T-helper 9 cell (primary cell): ENCODE measurements around the gene MAPK8IP2.
"Not testable (repeated sequence)": the region's sequence is repeated elsewhere in the genome, so short reads cannot be mapped to it uniquely, and the experiment has no call there.

Source experiments
- DNase-seq: peaks from one replicate; pipeline ENCODE4 v3.0.0-alpha.2; 2020

MAPK8IP2 gene

DNA sequence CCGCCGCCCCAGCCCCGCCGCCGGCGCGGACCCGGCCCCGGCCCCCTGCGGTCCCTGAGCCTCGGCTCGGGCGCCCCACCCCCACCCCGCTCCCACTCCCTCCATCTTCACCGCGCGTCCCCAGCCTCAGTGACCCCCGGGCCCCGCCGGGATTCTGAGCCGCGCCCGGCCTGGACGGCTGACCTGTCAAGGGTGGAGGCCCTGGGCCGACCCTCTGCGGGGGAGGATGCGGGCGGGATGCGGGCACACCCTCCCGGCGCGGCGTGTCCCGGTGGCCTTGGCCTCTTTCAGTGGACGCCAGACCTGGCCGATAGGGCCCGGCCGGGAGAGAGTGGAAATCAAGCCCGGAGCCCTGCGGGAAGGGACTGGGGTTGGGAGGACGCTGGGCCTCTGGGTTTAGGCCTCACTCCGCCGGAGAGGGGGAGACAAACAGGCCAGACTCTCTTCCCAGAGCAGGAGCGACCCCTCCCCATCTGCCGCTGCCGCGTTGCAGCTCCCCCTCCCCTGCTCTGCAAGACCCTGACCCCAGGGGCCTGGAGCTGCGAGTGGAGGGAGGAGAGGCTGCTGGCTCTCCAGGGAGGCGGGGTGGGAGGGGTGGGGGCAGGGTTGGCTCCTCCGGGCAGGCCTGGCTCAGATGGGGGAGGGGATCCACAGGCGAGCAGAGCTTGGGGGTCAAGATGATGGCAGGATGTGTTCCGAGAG is 525 bp downstream of the MAPK8IP2 start:
- no peak for DNase-seq

DNA sequence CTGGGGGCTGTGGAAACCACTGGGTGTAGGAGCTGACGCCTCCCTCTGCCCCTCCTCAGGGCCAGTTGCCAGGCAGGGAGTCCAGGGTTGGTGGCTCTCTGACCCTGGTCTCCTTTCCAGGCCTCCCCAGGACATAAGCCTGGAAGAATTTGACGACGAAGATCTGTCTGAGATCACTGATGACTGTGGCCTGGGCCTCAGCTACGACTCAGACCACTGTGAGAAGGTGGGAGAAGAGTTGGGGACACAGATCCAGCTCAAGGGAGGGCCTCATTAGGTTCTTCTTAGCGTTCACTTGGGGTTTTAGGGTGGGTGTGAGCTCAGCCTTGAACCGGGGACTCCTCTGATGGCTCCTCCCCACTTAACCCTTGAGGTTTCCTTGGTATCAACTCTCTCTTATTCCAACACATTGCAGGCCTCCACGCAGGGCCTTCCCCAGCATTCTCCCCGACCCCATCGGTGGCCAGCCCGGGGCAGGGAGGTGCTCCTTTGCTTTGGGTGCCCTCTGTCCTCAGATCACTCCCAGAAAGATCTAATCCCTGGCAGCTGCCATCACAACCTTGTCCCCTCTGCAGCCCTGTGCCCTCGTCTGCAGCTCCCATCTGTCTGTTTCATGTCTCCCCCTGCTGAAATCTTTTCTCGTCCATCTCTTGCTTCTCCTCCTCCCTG is 1.2 kb downstream of the MAPK8IP2 start:
- no peak for DNase-seq

DNA sequence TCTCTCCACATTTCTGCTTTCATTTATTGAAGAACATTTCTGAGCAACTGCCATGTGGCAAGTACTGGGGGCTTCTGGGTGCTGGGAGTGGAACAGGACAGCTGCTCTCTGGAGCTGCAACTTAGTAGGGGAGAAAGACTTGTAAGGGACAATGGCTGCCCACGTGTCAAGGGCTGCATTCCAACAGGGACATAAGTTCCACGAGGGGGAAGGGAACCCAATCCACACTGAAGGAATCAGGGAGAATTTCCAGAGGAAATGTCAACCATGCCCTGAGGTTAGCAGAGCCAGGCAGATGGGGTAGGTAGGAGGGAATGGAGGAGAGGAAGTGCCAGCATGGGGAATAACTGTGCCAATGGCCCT is 1.7 kb downstream of the MAPK8IP2 start:
- DNase-seq, result no peak

DNA sequence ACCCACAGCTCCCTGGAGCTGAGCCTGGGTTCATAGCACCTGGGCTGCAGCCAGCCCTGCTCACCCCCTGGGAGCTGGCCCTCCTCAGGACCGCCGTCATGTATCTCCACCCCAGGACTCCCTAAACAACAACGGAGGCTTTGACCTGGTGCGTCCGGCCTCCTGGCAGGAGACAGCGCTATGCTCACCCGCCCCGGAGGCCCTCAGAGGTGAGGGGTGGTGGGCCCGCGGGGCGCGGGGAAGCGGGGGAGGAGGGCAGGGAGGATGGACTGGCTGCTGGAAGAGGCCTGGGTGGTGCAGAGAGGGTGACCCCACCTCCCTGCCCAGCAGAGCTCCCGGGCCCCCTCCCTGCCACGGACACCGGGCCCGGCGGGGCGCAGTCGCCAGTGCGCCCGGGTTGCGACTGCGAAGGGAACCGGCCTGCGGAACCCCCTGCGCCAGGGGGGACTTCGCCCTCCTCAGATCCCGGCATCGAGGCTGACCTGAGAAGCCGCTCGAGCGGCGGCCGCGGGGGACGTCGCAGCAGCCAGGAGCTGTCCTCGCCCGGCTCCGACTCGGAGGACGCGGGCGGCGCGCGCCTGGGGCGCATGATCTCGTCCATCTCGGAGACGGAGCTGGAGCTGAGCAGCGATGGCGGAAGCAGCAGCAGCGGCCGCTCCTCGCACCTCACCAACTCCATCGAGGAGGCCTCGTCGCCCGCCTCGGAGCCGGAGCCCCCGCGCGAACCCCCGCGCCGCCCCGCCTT is 3.1 kb downstream of the MAPK8IP2 start:
- no peak for DNase-seq

- no peak for DNase-seq
Observed at GRCh38 chr22:50604256-50605001, 3.8 kb downstream of the MAPK8IP2 start.

- no peak for DNase-seq
Observed at GRCh38 chr22:50605002-50605612, 4.5 kb downstream of the MAPK8IP2 start.

- no peak for DNase-seq
Observed at GRCh38 chr22:50605613-50606074, 5.1 kb downstream of the MAPK8IP2 start.

- no peak for DNase-seq
Observed at GRCh38 chr22:50606165-50606945, 5.8 kb downstream of the MAPK8IP2 start.

- no peak for DNase-seq
Observed at GRCh38 chr22:50606946-50607658, 6.5 kb downstream of the MAPK8IP2 start.

DNA sequence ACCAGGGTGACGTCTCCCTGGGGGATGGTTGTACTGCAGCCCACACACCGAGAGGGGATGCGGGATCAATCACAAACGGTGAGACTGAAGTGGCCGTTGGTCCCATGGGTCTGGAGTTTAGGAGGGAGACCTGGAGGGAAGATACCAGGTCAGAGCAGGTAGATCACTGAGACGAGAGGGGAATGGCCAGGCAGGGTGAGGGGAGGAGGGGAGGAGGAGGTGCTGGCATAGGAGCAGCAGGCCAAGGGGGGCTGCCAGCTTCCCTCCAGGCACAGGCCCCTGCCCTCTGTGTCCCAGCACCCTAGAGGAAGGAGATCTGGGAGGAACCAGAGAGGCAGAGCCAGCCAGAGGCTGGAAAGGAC is 7.0 kb downstream of the MAPK8IP2 start:
- no peak for DNase-seq

- DNase-seq, result not testable (repeated sequence)
Observed at GRCh38 chr22:50608058-50608840, 7.7 kb downstream of the MAPK8IP2 start.

- DNase-seq, result no peak
Observed at GRCh38 chr22:50608996-50609395, 8.4 kb downstream of the MAPK8IP2 start.

GRCh38 chr22:50609599-50609998 is 9.0 kb downstream of the MAPK8IP2 start:
- no peak for DNase-seq

DNA sequence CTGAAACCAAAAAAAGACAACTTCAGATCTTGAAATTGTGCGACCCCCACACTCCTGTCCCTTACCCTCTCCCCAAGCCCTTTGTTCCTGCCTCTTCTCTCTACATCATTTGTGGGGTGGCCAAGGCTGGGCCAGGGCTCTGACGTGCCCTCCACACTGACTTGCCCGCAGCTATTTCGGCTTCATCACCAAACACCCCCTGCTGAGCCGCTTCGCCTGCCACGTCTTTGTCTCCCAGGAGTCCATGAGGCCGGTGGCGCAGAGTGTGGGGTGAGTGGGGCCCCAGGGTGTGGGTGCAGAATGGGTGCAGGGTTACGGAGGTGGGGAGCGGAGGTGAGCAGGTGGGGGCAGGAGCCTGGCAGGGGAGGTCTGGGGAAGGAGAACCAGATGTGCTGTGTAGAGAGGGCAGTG is 9.5 kb downstream of the MAPK8IP2 start:
- DNase-seq, result no peak

DNA sequence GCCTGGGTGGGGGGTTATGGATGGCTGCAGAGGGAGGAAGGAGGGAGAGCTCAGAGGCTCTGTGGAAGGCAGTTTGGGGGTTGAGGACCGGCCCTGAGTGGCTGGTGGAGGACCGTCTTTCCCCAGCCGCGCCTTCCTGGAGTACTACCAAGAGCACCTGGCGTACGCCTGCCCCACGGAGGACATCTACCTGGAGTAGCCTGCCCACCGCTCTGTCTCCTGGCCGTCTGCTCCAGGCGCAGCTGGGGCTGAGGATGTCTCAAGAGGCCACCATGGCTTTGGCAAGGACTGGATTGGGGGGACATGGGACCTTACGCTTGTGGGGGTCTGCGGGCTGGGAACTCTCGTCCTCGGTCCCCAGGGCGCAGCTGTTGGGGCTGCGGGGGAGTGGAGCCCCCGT is 10.0 kb downstream of the MAPK8IP2 start:
- DNase-seq, result no peak

DNA sequence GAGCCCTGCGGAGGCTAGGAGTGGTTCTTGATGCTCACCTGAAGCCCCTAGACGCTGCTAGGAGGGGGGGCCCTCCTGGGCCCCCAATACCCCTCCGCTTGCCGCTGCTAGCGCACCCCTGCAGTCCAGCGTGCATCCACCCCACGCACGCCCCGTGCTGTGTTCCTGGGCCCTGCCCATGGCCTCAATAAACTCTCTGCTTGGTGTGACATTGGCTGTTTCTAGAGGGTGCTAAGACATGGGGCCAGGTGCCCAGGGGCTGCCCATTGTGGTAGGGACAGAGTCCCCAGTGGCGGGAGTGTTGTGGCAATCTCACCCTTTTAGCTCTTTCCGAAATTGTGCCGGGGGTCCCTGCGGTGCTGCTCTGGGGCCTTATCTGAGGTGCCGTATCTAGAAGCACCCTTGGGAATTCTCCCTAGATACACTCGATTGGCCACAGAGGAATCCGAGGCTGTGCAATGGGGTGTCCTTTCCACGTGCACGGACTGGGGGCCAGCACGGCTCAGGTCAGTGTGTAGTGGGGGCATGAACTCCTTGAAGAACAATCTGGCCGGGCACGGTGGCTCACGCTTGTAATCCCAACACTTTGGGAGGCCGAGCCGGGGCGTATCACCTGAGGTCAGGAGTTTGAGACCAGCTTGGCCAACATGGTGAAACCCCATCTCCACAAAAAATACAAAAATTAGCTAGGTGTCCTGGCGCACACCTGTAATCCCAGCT is 10.9 kb downstream of the MAPK8IP2 start:
- no peak for DNase-seq

GRCh38 chr22:50612168-50612527 is 11.6 kb downstream of the MAPK8IP2 start:
- no peak for DNase-seq

DNA sequence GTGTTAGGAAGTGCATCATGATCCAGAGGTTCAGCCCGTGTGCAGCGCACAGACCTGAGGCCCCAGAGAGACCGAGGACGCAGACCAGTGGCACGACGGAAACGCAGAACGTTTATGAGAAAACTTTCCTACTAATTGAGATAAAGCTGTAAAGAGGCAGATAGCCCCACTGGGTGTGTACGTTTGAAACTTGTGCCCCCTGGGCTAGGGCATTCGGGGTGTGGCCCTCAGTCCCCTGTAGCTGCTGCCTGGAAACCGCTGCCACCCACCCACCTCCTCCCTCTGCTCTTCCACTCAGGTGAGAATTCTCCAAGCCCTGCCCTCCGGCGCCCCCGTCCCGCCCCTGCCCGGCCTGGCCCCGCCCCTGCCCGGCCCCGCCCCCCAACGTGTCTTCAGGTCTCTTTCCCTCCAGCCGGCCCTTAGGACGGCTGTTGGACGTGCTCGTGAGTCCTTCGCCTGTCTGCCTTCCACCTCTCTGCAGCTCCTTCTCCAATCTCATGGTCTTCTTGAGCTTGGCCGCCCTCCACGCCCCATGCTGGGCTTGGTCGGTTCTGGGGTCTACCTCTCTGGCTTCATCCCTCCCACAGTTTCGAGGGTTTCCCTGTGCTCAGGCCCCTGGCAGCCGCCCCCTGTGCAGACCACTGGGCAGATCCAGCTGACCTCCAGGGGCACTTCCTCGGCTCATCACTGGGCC is 12.1 kb downstream of the MAPK8IP2 start:
- DNase-seq, result no peak
